Measurements from ENCODE around the gene AKAP17A.

GRCh38 chrX:1606496-1606895 lies 15.1 kb downstream of the AKAP17A start:
- TF ChIP-seq CTCF (IDR thresholded peaks at IDR 0.05) (no peak), POLR2A (IDR thresholded peaks at IDR 0.05) (no peak), POLR2AphosphoS5 (IDR thresholded peaks at IDR 0.05; ENCODE audit: insufficient read depth in 1 of 2, low read depth in 1 of 2) (no peak)

All from vagina (tissue), 2 donors.